HCT116 (cell line): ENCODE data around the gene UNC5C. TPM values are rescaled to one million over a fixed set of nuclear protein-coding genes. Genes with fewer than 3 reads are reported as not detected.

Source experiments
- ATAC-seq: fragments of 200-7000 bp; cut with Tn5 transposase; 2 replicates; pipeline ENCODE4 v1.9.1; 2020; ENCODE audit warnings: mild to moderate bottlenecking, moderate library complexity
- BruUV-seq: library from RNA; stranded (reverse); fragments of 400-500 nt; replicated peaks from 2 replicates; lab custom pipeline; 2021; lab: Mats Ljungman, UMichigan
- CTCF ChIA-PET: fragments of 300-600 bp; sonication (Branson Sonifier 250); formaldehyde crosslinking; loops from one replicate; lab custom pipeline; 2021; ENCODE audit warnings: antibody characterized with exemption; lab: Charles Lee
- POLR2A ChIA-PET: fragments of 300-600, 350-600 bp; sonication (Branson Sonifier 250); formaldehyde crosslinking; loops from one replicate; lab custom pipeline; 2021; ENCODE audit warnings: antibody characterized with exemption; lab: Charles Lee
- RAD21 ChIA-PET, 2 experiments: fragments of 300-600 bp; sonication (Branson Sonifier 250); formaldehyde crosslinking; loops; one replicate each; lab custom pipeline; 2023; ENCODE audit warnings: low total read pairs in 2 of 2; ENCODE audit not compliant: uncharacterized antibody in 2 of 2, unreplicated experiment in 2 of 2, low non-redundant PET in 1 of 2; lab: Charles Lee
- DNase-seq: peaks from one replicate; pipeline ENCODE4 v3.0.0-alpha.2; 2010; ENCODE audit warnings: low read depth, low spot score
- H2AFZ ChIP-seq: fragments of 200-600 bp; shearing (Covaris generic), sonication (generic); 2 replicates; pipeline ENCODE4 v1.6.1; 2017; ENCODE audit warnings: low read depth, mixed run types, mixed read lengths, antibody characterized with exemption, low read length; ENCODE audit not compliant: poor library complexity, severe bottlenecking
- H3K27ac ChIP-seq: 2 replicates; pipeline ENCODE4 v1.5.1; 2012; ENCODE audit warnings: low read depth, low read length
- H3K27me3 ChIP-seq: fragments of 200-600 bp; sonication (generic); 2 replicates; pipeline ENCODE4 v1.6.1; 2016; ENCODE audit warnings: mixed run types, low read length, mixed read lengths; ENCODE audit not compliant: insufficient read depth
- H3K36me3 ChIP-seq, 2 experiments: fragments of 200-500 bp in 1 of 2; fragments of 200-600 bp in 1 of 2; sonication (Bioruptor generic) in 1 of 2; sonication (generic) in 1 of 2; 2 replicates each; pipeline versions ENCODE4 v1.5.1 to v1.6.1; 2014 to 2016; ENCODE audit warnings: low read length in 2 of 2, inconsistent platforms in 1 of 2, mixed read lengths in 1 of 2, mixed run types in 1 of 2; ENCODE audit not compliant: insufficient read depth in 2 of 2, control insufficient read depth in 1 of 2
- H3K4me1 ChIP-seq, 2 experiments: fragments of 200-600 bp in 1 of 2; sonication (generic) in 1 of 2; 2 replicates each; pipeline versions ENCODE4 v1.5.1 to v1.6.1; 2012 to 2017; ENCODE audit warnings: low read length in 2 of 2, inconsistent platforms in 1 of 2, mild to moderate bottlenecking in 1 of 2, mixed read lengths in 1 of 2, mixed run types in 1 of 2, moderate library complexity in 1 of 2; ENCODE audit not compliant: insufficient read depth in 2 of 2, control insufficient read depth in 1 of 2
- H3K4me2 ChIP-seq: fragments of 200-600 bp; sonication (generic); 2 replicates; pipeline ENCODE4 v1.6.1; 2017; ENCODE audit warnings: mixed run types, low read length, mixed read lengths
- H3K4me3 ChIP-seq, 2 experiments: fragments of 200-600 bp in 1 of 2; sonication (generic) in 1 of 2; replicated peaks in 1 of 2; 2 replicates each; pipeline ENCODE4 v1.5.1; 2011 to 2016; ENCODE audit warnings: low read length in 2 of 2, control low read depth in 1 of 2, low read depth in 1 of 2, mild to moderate bottlenecking in 1 of 2, mixed read lengths in 1 of 2, mixed run types in 1 of 2
- H3K79me2 ChIP-seq: fragments of 200-600 bp; sonication (generic); 2 replicates; pipeline ENCODE4 v1.6.1; 2017; ENCODE audit warnings: mild to moderate bottlenecking, mixed run types, low read length, moderate library complexity, mixed read lengths; ENCODE audit not compliant: insufficient read depth
- H3K9ac ChIP-seq: fragments of 200-600 bp; sonication (generic); 2 replicates; pipeline ENCODE4 v1.6.1; 2016; ENCODE audit warnings: low read length, mixed read lengths
- H3K9me2 ChIP-seq: fragments of 200-600 bp; sonication (generic), shearing (Covaris generic); 2 replicates; pipeline ENCODE4 v1.6.1; 2017; ENCODE audit warnings: mixed run types, mild to moderate bottlenecking, moderate library complexity; ENCODE audit not compliant: insufficient read depth
- H3K9me3 ChIP-seq, 2 experiments: fragments of 200-500 bp in 1 of 2; fragments of 200-600 bp in 1 of 2; sonication (Bioruptor generic) in 1 of 2; sonication (generic) in 1 of 2; 2 replicates each; pipeline ENCODE4 v1.6.1; 2014 to 2017; ENCODE audit warnings: low read length in 2 of 2, mixed read lengths in 2 of 2, inconsistent platforms in 1 of 2, low read depth in 1 of 2, mild to moderate bottlenecking in 1 of 2, mixed run types in 1 of 2, moderate library complexity in 1 of 2; ENCODE audit not compliant: control insufficient read depth in 1 of 2, insufficient read depth in 1 of 2
- H4K20me1 ChIP-seq: fragments of 200-600 bp; sonication (generic), shearing (Covaris generic); 2 replicates; pipeline ENCODE4 v1.6.1; 2017; ENCODE audit warnings: mixed run types, mild to moderate bottlenecking, moderate library complexity; ENCODE audit not compliant: insufficient read depth
- ELF1 ChIP-seq: IDR thresholded peaks from 2 replicates; pipeline ENCODE4 v1.6.1; 2012; ENCODE audit warnings: low read depth, borderline replicate concordance
- EZH2 ChIP-seq: fragments of 200-600 bp; sonication (generic); IDR thresholded peaks from 2 replicates; pipeline ENCODE4 v1.6.1; 2017; ENCODE audit warnings: antibody characterized with exemption, mixed run types
- RAD21 ChIP-seq: IDR thresholded peaks from 2 replicates; pipeline ENCODE4 v1.6.1; 2012; ENCODE audit warnings: low read depth, mild to moderate bottlenecking
- ZFX ChIP-seq: fragments of 450-650 bp; IDR thresholded peaks from 2 replicates; pipeline ENCODE4 v1.6.1; 2017
- intact Hi-C: fragments of 100-400 bp; cut with micrococcal nuclease; formaldehyde crosslinking; loops from 2 replicates; pipeline ENCODE4 v1.10.0; 2022
- total RNA-seq: library from RNA; stranded (reverse); gene quantifications from one replicate; pipeline ENCODE4 v1.2.1, GENCODE V29; 2021; ENCODE audit not compliant: unreplicated experiment
- TF ChIP-seq, protein P1 (sequence below): IDR thresholded peaks from 2 replicates; pipeline ENCODE4 v1.6.1; 2012
- TF ChIP-seq, protein P2 (sequence below): IDR thresholded peaks from 2 replicates; pipeline ENCODE4 v1.6.1; 2012; ENCODE audit warnings: low read depth
- TF ChIP-seq, protein P3 (sequence below), 3 experiments: fragments of 200-600 bp in 1 of 3; sonication (generic) in 1 of 3; IDR thresholded peaks in 2 of 3; conservative IDR thresholded peaks in 1 of 3; 2 replicates each; pipeline ENCODE4 v1.5.1; 2012 to 2017; ENCODE audit warnings: low read depth in 2 of 3, low read length in 2 of 3, antibody characterized with exemption in 1 of 3, borderline replicate concordance in 1 of 3, control low read depth in 1 of 3, mild to moderate bottlenecking in 1 of 3, mixed read lengths in 1 of 3, mixed run types in 1 of 3, moderate library complexity in 1 of 3; ENCODE audit not compliant: insufficient read depth in 1 of 3

The UNC5C gene
- total RNA-seq, 1 experiment from 2014 or later, result not detected

DNA sequence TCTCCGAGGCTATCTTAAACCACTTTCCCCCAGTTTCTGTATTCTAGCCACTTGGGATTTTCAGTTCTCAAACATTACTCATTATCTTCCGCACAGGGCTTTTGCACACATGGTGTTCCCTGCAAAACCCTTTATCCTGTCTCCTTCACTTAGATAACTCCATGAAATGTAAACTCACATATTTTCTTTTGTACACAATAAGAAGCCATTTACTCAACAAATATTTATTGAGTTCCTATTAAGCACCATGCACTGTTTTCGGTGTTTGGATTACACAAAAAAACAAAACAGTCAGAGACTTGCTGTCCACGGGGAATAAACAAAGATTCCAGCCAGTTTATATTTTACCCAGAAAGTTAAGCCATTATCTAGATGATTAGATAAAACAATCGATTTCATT lies 42.5 kb upstream of the UNC5C start:
- TF ChIP-seq, protein P1, sequence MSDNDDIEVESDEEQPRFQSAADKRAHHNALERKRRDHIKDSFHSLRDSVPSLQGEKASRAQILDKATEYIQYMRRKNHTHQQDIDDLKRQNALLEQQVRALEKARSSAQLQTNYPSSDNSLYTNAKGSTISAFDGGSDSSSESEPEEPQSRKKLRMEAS, result no peak
- TF ChIP-seq EZH2 (no peak), RAD21 (no peak), ZFX (no peak), ELF1 (no peak)
- TF ChIP-seq, protein P2, sequence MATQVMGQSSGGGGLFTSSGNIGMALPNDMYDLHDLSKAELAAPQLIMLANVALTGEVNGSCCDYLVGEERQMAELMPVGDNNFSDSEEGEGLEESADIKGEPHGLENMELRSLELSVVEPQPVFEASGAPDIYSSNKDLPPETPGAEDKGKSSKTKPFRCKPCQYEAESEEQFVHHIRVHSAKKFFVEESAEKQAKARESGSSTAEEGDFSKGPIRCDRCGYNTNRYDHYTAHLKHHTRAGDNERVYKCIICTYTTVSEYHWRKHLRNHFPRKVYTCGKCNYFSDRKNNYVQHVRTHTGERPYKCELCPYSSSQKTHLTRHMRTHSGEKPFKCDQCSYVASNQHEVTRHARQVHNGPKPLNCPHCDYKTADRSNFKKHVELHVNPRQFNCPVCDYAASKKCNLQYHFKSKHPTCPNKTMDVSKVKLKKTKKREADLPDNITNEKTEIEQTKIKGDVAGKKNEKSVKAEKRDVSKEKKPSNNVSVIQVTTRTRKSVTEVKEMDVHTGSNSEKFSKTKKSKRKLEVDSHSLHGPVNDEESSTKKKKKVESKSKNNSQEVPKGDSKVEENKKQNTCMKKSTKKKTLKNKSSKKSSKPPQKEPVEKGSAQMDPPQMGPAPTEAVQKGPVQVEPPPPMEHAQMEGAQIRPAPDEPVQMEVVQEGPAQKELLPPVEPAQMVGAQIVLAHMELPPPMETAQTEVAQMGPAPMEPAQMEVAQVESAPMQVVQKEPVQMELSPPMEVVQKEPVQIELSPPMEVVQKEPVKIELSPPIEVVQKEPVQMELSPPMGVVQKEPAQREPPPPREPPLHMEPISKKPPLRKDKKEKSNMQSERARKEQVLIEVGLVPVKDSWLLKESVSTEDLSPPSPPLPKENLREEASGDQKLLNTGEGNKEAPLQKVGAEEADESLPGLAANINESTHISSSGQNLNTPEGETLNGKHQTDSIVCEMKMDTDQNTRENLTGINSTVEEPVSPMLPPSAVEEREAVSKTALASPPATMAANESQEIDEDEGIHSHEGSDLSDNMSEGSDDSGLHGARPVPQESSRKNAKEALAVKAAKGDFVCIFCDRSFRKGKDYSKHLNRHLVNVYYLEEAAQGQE, result no peak
- TF ChIP-seq, protein P3, sequence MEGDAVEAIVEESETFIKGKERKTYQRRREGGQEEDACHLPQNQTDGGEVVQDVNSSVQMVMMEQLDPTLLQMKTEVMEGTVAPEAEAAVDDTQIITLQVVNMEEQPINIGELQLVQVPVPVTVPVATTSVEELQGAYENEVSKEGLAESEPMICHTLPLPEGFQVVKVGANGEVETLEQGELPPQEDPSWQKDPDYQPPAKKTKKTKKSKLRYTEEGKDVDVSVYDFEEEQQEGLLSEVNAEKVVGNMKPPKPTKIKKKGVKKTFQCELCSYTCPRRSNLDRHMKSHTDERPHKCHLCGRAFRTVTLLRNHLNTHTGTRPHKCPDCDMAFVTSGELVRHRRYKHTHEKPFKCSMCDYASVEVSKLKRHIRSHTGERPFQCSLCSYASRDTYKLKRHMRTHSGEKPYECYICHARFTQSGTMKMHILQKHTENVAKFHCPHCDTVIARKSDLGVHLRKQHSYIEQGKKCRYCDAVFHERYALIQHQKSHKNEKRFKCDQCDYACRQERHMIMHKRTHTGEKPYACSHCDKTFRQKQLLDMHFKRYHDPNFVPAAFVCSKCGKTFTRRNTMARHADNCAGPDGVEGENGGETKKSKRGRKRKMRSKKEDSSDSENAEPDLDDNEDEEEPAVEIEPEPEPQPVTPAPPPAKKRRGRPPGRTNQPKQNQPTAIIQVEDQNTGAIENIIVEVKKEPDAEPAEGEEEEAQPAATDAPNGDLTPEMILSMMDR (IDR thresholded peaks at IDR 0.05 in 2 of 3, conservative IDR thresholded peaks at IDR 0.05 in 1 of 3; ENCODE audit: borderline replicate concordance in 1 of 3, insufficient read depth in 1 of 3, low read depth in 2 of 3, low read length in 2 of 3), result no peak
- Histone ChIP-seq H3K4me3 (no peak overlapping the region), H3K9ac (no peak overlapping the region), H4K20me1 (no peaks in the 10 kb centered on the region), H3K27ac (no peak overlapping the region), H2AFZ (peak overlapping the region; percentile 80), H3K4me2 (no peak overlapping the region), H3K27me3 (no peaks in the 10 kb centered on the region), H3K79me2 (no peaks in the 10 kb centered on the region), H3K9me3 (no peaks in the 10 kb centered on the region), H3K4me1 (no peaks in the 10 kb centered on the region), H3K9me2 (no peaks in the 10 kb centered on the region), H3K36me3 (no peaks in the 10 kb centered on the region)
- ATAC-seq, result no peak
- ChIA-PET RAD21 (no interaction called here), POLR2A (no interaction called here), CTCF (no interaction called here)
- no TSS peak for BruUV-seq
- intact Hi-C loops, result no loop called here
- no peak for DNase-seq
